GM15510 (cell line): Measurements from ENCODE around the gene ADPGK.

Experiments used
- POLR2A ChIP-seq: IDR thresholded peaks from 3 replicates; pipeline ENCODE4 v1.6.1; 2011; ENCODE audit warnings: borderline replicate concordance; ENCODE audit not compliant: insufficient read length; ENCODE audit errors: extremely low read depth

Gene ADPGK

DNA sequence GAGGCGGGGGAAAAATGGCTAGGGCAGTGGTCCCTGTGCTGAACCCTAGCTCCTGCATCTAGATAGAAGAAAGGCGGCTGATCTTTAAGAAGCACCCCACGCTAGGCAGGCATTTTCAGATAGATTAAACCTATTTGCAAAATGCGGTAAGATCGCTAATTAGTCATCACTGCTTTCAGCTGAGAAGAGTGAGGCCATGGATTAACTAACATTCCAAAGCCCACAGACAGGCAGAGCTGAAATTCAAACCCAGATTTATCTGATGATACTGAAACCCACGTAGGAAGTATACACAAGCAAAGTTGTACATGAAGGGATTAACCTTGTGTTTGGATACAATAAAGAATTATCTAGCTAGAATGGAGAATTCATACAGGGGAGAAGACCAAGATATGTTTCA, 4.8 kb downstream of the ADPGK start:
- no peak for TF ChIP-seq POLR2A

GRCh38 chr15:72774696-72775383, 8.7 kb downstream of the ADPGK start:
- TF ChIP-seq POLR2A = no peak

DNA sequence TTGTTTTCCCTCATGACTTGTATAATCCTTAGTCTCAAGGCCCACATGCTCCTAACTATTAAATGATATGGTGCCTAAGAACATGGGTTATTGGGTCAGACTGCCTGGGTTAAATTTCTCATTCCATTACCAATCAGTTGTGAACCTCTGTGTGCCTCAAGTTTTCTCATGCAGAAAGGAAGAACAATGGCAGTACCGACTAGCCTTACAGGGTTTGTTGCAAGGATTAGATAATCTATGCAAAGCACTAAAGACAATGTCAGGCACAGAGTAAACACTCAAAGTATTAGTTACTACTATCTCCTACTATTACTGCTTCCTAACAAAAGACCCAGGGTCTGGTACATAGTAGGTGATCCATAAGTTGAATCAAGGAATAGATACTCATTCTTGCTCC, 12.2 kb downstream of the ADPGK start:
- no peak for TF ChIP-seq POLR2A

DNA sequence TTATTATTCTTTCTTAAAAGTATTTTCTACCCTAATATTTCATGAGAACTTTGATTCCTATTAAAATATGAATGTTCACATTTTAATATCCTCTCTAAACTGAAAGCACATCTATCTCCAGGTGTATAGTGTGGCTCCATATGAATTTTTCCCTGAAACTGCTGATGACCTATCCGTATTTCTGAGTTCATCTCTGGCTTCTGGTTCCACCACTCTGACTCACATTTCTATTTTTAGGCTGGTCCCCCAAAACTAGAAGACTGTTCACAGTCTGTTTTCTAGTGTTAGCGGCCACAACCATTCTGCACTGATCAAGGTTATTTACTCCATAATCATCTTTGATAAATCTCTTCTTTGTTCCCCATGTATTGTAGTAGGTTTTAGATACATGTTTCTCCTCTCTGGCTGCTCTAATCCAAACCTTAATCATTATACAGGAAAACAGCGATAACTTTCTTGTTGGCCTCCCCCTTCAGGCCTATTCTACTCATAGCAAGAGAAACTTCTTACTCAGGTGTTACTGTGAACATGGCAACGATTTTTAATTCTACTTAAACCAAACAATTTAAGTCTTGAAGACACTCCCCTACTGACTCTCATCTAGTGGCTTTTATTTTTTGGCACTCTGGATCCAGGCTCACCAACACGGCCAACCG, 12.8 kb downstream of the ADPGK start:
- TF ChIP-seq POLR2A = no peak

GRCh38 chr15:72766780-72767179, 16.8 kb downstream of the ADPGK start:
- TF ChIP-seq POLR2A = no peak

GRCh38 chr15:72766025-72766424, 17.5 kb downstream of the ADPGK start:
- no peak for TF ChIP-seq POLR2A

DNA sequence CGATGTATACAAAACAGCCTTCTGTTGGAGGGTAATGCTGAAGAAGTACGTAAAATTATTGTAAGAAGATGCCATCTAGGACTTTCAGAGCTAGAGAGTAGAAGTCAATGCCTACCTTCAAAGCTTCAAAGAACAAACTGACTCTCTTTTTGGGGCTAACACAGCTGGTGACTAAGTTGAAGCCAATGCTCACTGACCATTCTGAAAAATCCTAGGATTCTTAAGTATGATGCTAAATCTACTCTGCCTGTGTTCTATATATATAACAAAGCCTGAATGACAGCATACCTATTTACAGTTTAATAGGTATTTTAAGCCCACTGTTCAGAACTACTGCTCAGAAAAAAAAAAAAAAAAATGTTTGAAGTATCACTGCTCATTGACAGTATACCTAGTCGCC, 18.9 kb downstream of the ADPGK start:
- no peak for TF ChIP-seq POLR2A

- no peak for TF ChIP-seq POLR2A
Observed at GRCh38 chr15:72760590-72761260, 22.8 kb downstream of the ADPGK start.

DNA sequence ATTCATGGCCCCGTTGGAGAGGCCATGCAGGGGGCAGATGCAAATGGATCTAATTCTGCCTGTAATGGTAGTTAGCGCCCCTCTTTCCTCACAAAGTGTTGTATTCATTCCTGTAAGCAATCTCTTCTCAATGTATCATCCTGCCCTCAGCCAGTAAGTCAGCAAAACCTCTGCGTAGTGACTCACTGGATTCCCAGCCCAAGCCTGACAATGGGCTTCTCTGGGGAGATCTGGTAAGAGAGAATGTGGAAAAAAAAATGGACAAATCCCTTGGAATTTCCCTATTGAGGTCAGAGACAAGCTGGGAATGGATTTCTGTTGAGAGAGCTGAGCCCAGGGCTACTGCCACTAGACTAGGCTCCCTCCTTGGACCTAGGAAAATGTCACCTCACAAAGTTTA, 25.4 kb downstream of the ADPGK start:
- no peak for TF ChIP-seq POLR2A

GRCh38 chr15:72754096-72754495, 29.5 kb downstream of the ADPGK start:
- TF ChIP-seq POLR2A = no peak

DNA sequence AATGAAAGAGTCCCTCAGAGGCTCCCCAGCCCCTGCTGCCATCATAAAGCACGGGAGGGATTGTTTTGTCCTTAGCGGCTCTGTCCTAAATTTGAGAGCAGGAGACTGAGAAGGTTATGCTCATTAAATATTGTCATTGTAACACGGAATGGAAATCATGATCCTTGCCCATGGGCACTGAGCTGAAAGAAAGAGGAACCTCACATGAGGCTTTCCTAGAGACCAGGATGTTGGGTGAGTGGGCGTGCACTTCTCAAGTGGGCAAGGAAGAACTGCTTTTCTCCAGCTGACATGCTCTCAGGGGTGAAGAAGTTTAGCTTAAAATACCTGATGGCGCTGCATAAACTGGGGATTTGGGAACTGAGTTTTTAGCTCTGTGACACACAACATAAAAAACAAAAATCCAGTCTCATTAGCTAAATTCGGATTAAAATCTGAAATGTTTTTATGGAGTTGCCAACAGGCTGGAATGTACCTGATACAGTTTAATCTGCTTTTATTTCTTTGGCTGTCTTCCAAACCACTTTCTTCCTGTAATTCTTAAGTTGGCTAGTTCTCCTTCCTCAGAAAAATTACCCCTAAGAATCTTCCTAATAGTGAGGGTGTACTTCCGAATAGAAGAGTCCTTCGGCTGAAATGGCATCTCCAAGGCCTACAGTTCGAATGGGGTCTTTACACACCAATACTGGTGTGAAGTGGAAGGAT, 31.7 kb downstream of the ADPGK start:
- no peak for TF ChIP-seq POLR2A

DNA sequence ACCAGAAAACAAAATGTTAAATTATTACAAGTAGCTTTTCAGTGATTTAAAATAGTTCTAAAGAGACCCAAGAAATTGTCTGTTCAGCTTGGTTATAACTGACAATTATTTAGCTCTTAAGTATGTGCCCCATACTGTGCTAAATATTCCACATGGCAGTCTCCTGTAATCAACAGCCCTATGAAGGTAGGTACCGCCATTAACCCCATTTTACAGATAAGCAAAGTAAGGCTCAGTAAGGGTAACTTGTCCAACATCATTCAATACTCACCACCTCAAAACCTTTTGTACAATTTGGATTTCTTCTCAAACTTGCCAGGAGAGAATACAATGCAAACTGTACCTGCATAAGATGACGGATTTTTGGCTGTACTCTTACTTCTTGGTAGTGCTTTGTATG, 33.9 kb downstream of the ADPGK start:
- TF ChIP-seq POLR2A = no peak

DNA sequence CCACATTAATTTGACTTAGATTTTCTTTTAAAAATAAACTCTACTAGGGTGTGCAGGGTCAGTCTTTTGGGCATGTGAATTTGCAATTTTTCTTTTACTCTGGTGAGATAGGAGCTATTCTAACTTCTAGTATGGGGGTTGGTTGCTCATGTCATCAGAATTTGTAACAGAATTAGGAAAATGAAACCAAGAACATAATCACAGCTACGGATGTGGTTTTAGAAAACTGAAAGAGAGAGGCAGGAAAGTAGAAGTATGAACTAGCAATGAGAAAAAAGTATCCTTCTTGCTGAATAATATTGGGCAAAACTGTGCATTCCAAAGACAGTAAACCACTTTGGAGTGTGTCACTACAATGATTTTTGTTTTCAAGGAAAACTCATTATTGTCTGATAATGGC, 43.3 kb downstream of the ADPGK start:
- no peak for TF ChIP-seq POLR2A

- no peak for TF ChIP-seq POLR2A
Observed at GRCh38 chr15:72737723-72738122, 45.8 kb downstream of the ADPGK start.

DNA sequence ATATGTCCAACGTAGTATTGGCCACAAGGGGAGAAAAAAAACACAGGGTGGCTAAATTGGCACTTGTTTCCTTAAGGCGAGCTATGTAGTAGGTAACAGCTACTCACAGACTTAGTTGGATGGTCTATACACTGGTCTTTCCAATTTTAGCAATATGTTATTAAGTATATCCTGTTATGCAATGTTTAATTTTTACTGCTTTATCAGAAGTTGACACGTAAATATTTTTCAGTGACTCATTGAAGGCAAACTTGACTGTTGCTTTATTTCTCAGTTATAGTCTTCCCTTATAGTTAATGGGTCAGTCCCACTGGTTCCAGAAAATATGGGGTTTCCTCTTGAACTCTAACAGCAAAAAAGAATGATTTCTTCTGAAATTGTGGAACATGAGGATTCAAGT, 46.5 kb downstream of the ADPGK start:
- no peak for TF ChIP-seq POLR2A
